Neural progenitor cell (in vitro differentiated cells): ENCODE measurements around the gene MAP4K2. TPM values are rescaled to one million over a fixed set of nuclear protein-coding genes. Genes with fewer than 3 reads are reported as not detected.
A peak's percentile ranks its signal among the peaks of the same experiment; 100 is the strongest.

Experiments
- DNase-seq: peaks from one replicate; pipeline ENCODE4 v3.0.0-alpha.2; 2016; ENCODE audit warnings: low spot score
- H2AFZ ChIP-seq: fragments of 200-600 bp; sonication (generic); replicated peaks from 2 replicates; pipeline ENCODE4 v1.6.1; 2016; ENCODE audit warnings: antibody characterized with exemption
- H3F3A ChIP-seq: fragments of 200-600 bp; sonication (generic); 2 replicates; pipeline ENCODE4 v1.6.1; 2016; ENCODE audit warnings: antibody characterized with exemption, low read depth
- H3K27ac ChIP-seq: fragments of 200-600 bp; sonication (generic); 2 replicates; pipeline ENCODE4 v1.5.1; 2016; ENCODE audit warnings: mild to moderate bottlenecking
- H3K27me3 ChIP-seq: fragments of 200-600 bp; sonication (generic); 2 replicates; pipeline ENCODE4 v1.6.1; 2016; ENCODE audit warnings: mild to moderate bottlenecking, moderate library complexity
- H3K36me3 ChIP-seq: fragments of 200-600 bp; sonication (generic); 2 replicates; pipeline ENCODE4 v1.5.1; 2016
- H3K4me1 ChIP-seq: fragments of 200-600 bp; sonication (generic); 2 replicates; pipeline ENCODE4 v1.6.1; 2016; ENCODE audit warnings: mixed run types
- H3K4me2 ChIP-seq: fragments of 200-600 bp; sonication (generic); 2 replicates; pipeline ENCODE4 v1.6.1; 2016
- H3K4me3 ChIP-seq: fragments of 200-600 bp; sonication (generic); 2 replicates; pipeline ENCODE4 v1.5.1; 2016
- H3K79me2 ChIP-seq: fragments of 200-600 bp; sonication (generic); 2 replicates; pipeline ENCODE4 v1.6.1; 2016; ENCODE audit warnings: low read depth
- H3K9ac ChIP-seq: fragments of 200-600 bp; sonication (generic); 2 replicates; pipeline ENCODE4 v1.6.1; 2016
- H3K9me3 ChIP-seq: fragments of 200-600 bp; sonication (generic); 2 replicates; pipeline ENCODE4 v1.5.1; 2016; ENCODE audit warnings: low read depth
- H4K20me1 ChIP-seq: fragments of 200-600 bp; sonication (generic); 2 replicates; pipeline ENCODE4 v1.6.1; 2016; ENCODE audit warnings: low read depth
- H3K27ac Mint-ChIP-seq: 3 replicates; pipeline ENCODE4 v1.8.0; 2021; ENCODE audit warnings: mixed read lengths
- H3K27me3 Mint-ChIP-seq: 2 replicates; pipeline ENCODE4 v1.8.0; 2022; ENCODE audit warnings: low read depth, mild to moderate bottlenecking, inconsistent platforms, moderate library complexity, mixed read lengths; ENCODE audit not compliant: insufficient read depth
- H3K36me3 Mint-ChIP-seq: 3 replicates; pipeline ENCODE4 v1.8.0; 2021; ENCODE audit warnings: mixed read lengths
- H3K4me1 Mint-ChIP-seq: 3 replicates; pipeline ENCODE4 v1.8.0; 2021; ENCODE audit warnings: mixed read lengths
- H3K4me3 Mint-ChIP-seq: 3 replicates; pipeline ENCODE4 v1.8.0; 2021; ENCODE audit warnings: mild to moderate bottlenecking, moderate library complexity, mixed read lengths
- H3K9me3 Mint-ChIP-seq: 3 replicates; pipeline ENCODE4 v1.8.0; 2020; ENCODE audit warnings: mixed read lengths
- EZH2 ChIP-seq: fragments of 200-600 bp; sonication (generic); IDR thresholded peaks from 2 replicates; pipeline ENCODE4 v1.6.1; 2017; ENCODE audit warnings: antibody characterized with exemption, mild to moderate bottlenecking, moderate library complexity
- EZH2phosphoT487 ChIP-seq: fragments of 200-600 bp; sonication (generic); IDR thresholded peaks from 2 replicates; pipeline ENCODE4 v1.6.1; 2017; ENCODE audit warnings: antibody characterized with exemption
- total RNA-seq: library from RNA; depleted of rRNA; stranded (reverse); fragments of >200 nt; gene quantifications from 2 replicates; pipeline ENCODE4 v1.2.3, GENCODE V29; 2015; ENCODE audit warnings: low replicate concordance
- TF ChIP-seq, protein P1 (sequence below): fragments of 200-600 bp; sonication (generic); IDR thresholded peaks from 2 replicates; pipeline ENCODE4 v1.5.1; 2017; ENCODE audit warnings: antibody characterized with exemption, mild to moderate bottlenecking

MAP4K2 gene
- total RNA-seq, 1 donor from 2014 or later = 15.8 TPM

DNA sequence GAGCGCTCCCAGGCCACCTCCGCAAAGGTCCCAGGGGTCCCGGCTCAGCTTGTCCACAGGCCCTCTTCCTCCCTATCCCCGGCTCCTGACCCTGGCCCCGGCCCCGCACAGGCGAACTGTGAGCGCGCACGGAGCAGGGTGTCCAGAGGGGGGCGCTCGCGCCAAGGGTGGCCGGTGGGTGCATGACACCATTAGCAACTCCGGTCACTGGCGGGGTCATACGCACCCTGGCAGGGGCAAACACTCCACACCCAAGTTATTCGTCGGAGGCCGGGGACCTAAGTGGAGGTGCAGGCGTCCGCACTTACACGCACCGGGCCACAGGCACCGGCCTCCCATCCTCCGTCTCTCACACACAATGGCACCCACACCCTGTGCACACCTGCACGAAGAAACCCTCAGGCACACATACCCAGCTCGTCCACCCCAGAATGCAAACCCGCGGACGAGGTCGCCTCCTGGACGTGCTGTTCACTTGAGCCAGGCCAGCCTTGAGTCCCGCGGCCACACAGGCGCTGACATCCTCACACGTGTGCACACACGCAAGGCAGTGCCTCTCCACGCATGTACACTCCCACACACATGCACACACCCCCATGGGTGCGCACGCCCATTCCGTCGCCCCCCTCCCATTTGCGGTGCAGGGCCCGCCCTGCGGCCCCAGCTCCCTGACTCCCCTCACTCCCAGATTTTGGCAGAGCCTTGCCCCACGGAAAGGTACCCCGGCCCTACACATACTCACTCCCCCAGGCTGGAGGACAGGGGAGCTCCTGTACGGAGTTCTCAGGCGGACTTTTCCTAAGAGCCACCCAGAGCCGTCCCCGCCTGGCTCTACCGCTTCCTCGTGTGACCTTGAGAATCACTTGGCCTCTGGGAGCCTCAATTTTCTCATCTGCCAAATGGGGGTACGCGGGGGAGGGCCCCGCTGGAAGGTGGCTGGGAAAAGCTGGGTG lies 59.1 kb downstream of the MAP4K2 start, which contains the start of gene RASGRP2:
Gene RASGRP2 (minus strand): TSS at position 552 of the 953 bp plus-strand sequence. CDS start 1,276 bp downstream, outside the sequence.
- TF ChIP-seq EZH2 (peak; percentile 79), EZH2phosphoT487 (peak; percentile 67)
- TF ChIP-seq, protein P1, sequence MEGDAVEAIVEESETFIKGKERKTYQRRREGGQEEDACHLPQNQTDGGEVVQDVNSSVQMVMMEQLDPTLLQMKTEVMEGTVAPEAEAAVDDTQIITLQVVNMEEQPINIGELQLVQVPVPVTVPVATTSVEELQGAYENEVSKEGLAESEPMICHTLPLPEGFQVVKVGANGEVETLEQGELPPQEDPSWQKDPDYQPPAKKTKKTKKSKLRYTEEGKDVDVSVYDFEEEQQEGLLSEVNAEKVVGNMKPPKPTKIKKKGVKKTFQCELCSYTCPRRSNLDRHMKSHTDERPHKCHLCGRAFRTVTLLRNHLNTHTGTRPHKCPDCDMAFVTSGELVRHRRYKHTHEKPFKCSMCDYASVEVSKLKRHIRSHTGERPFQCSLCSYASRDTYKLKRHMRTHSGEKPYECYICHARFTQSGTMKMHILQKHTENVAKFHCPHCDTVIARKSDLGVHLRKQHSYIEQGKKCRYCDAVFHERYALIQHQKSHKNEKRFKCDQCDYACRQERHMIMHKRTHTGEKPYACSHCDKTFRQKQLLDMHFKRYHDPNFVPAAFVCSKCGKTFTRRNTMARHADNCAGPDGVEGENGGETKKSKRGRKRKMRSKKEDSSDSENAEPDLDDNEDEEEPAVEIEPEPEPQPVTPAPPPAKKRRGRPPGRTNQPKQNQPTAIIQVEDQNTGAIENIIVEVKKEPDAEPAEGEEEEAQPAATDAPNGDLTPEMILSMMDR = peak; percentile 63
- Histone ChIP-seq H3K4me1 (peaks cover 14% of the 10 kb centered on the region), H3K9ac (no peak within 1 kb of the TSS), H3K4me3 (peak within 1 kb of the TSS; percentile 62), H3K27ac (no peak within 1 kb of the TSS), H3K4me2 (peak within 1 kb of the TSS; percentile 88), H2AFZ (peak within 1 kb of the TSS; percentile 60), H3K9me3 (no peaks in the 10 kb centered on the region), H4K20me1 (peaks cover 34% of the 10 kb centered on the region), H3F3A (peaks cover 50% of the 10 kb centered on the region), H3K27me3 (peaks cover 84% of the 10 kb centered on the region), H3K79me2 (no peaks in the 10 kb centered on the region), H3K36me3 (no peaks in the 10 kb centered on the region)
- Mint-ChIP-seq H3K36me3 (no peaks in the 10 kb centered on the region), H3K4me3 (peak within 1 kb of the TSS; percentile 81), H3K4me1 (peaks cover 19% of the 10 kb centered on the region), H3K27me3 (peaks cover 35% of the 10 kb centered on the region), H3K9me3 (no peaks in the 10 kb centered on the region), H3K27ac (peak within 1 kb of the TSS; percentile 36)
- peak; percentile 58 for DNase-seq

DNA sequence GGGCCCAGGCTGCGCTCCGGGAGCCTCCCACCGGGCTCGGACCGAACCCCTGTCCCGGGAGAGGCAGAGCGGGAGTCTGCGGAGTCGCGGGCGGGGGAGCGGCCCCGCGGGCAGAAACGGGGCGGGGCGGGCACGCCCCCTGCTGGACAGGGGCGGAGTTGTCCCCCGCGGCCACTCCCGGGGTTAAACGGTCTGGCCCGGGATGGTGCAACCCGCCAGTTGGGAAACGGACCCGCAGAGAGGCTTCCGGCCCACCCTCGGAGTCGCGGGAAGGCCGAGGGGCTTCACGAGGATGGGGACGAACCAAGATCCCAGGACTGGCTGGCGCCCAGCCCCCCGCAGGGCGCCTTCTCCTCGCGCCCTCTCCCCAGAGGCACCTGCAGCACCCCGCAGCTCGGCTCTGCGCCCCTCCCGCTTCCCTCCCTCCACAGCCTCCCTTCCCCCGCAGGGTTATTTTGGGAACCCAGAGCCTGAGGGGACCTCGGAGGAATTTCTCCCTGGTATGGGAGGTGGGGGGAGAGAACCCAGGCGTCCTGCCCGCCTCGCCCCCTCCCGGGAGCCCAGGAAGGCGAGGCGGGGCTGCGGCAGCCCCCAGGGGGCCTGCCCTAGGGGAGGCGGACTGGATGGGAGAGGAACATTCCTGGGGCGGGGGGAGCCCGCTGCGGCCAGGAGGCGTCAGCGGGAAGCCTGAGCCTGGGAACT lies 60.0 kb downstream of the MAP4K2 start:
- peak; percentile 31 for TF ChIP-seq EZH2phosphoT487
- TF ChIP-seq, protein P1 = peak; percentile 84
- peak; percentile 35 for TF ChIP-seq EZH2
- Histone ChIP-seq H3K4me3 (peak overlapping the region; percentile 41), H2AFZ (peak overlapping the region; percentile 22), H3F3A (peaks cover 44% of the 10 kb centered on the region), H3K9me3 (no peaks in the 10 kb centered on the region), H3K27ac (no peak overlapping the region), H3K36me3 (no peaks in the 10 kb centered on the region), H4K20me1 (peaks cover 34% of the 10 kb centered on the region), H3K79me2 (no peaks in the 10 kb centered on the region), H3K27me3 (peaks cover 84% of the 10 kb centered on the region), H3K9ac (no peak overlapping the region), H3K4me1 (peaks cover 14% of the 10 kb centered on the region), H3K4me2 (peak overlapping the region; percentile 74)
- Mint-ChIP-seq H3K4me3 (no peak overlapping the region), H3K4me1 (peaks cover 17% of the 10 kb centered on the region), H3K9me3 (no peaks in the 10 kb centered on the region), H3K27ac (no peak overlapping the region), H3K36me3 (no peaks in the 10 kb centered on the region), H3K27me3 (peaks cover 37% of the 10 kb centered on the region)
- DNase-seq = peak; percentile 70

DNA sequence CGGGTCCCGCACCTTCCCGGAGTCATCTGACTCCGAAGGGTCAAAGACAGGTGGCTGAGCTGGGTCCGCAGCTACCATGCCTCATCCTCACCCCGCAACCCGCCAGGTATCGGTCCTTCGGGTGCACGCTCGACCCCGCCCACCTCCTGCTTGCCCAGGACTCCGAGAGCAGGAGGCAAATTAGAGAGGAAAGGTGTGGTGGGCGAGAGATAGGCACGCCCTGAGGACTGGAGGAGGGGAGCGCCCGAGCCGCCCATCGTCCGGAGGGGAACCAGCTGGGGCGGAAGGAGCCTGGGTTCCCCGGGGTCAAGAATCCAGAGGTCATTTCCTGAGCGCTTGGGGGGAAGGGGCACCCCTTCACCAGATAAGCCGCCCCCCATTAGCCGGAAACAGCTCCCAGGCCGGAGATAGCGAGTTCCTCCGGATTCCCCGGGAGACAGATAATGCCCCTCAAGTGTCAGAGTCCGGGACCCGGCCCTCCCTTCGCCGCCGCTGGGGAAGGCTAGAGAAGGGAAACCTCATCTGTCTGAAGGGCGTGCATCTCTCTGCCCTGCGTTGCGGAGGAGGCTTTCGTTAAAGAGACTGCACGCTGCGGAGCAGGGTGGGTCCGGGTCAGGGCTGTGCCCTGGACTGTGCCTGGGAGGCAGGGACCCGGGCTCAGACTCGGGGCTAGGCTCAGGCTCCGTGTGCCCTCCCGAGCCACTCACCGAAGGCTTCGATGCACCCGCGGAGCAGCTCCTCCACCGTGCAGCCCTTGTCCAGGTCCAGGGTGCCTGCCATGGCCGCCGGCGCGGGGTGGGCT lies 60.7 kb downstream of the MAP4K2 start:
- Histone ChIP-seq H3K27ac (no peak overlapping the region), H3K9ac (no peak overlapping the region)

More for the DNA sequence above, 60.7 kb downstream of the MAP4K2 start:
- H3K4me3 ChIP-seq = peak overlapping the region; percentile 41
- DNase-seq = peak; percentile 58
- Mint-ChIP-seq H3K4me1 (peaks cover 17% of the 10 kb centered on the region), H3K4me3 (peak overlapping the region; percentile 71), H3K36me3 (no peaks in the 10 kb centered on the region), H3K27ac (no peak overlapping the region), H3K27me3 (peaks cover 37% of the 10 kb centered on the region), H3K9me3 (no peaks in the 10 kb centered on the region)
- peaks cover 34% of the 10 kb centered on the region for H4K20me1 ChIP-seq
- TF ChIP-seq, protein P1 = no peak
- TF ChIP-seq EZH2phosphoT487 (peak; percentile 91), EZH2 (peak; percentile 61)
- H3K9me3 ChIP-seq = no peaks in the 10 kb centered on the region
- H3K4me1 ChIP-seq = peaks cover 14% of the 10 kb centered on the region
- peaks cover 84% of the 10 kb centered on the region for H3K27me3 ChIP-seq
- peak overlapping the region; percentile 74 for H3K4me2 ChIP-seq
- H3F3A ChIP-seq = peaks cover 40% of the 10 kb centered on the region
- peak overlapping the region; percentile 22 for H2AFZ ChIP-seq
- no peaks in the 10 kb centered on the region for H3K79me2 ChIP-seq
- no peaks in the 10 kb centered on the region for H3K36me3 ChIP-seq
